Colonic mucosa (tissue), 4 donors: ENCODE measurements around the gene RALGAPA1. TPM values are rescaled to one million over a fixed set of nuclear protein-coding genes. Genes with fewer than 3 reads are reported as not detected.

Experiments
- DNase-seq: peaks from one replicate; pipeline ENCODE4 v3.0.0-alpha.2; 2020
- H3K27ac ChIP-seq: fragments of 200-600 bp; one replicate; pipeline ENCODE4 v1.8.0; 2021
- H3K27me3 ChIP-seq: fragments of 200-600 bp; one replicate; pipeline ENCODE4 v1.8.0; 2021
- H3K36me3 ChIP-seq: fragments of 200-600 bp; one replicate; pipeline ENCODE4 v1.8.0; 2021
- H3K4me1 ChIP-seq: fragments of 200-600 bp; one replicate; pipeline ENCODE4 v1.8.0; 2021; ENCODE audit warnings: mild to moderate bottlenecking
- H3K4me3 ChIP-seq: fragments of 200-600 bp; one replicate; pipeline ENCODE4 v1.8.0; 2021
- H3K9ac ChIP-seq, 2 donors: one replicate each; pipeline ENCODE4 v1.7.0; 2013; ENCODE audit warnings: control low read depth in 2 of 2, low read depth in 2 of 2, low read length in 2 of 2
- H3K9me3 ChIP-seq: fragments of 200-600 bp; one replicate; pipeline ENCODE4 v1.8.0; 2021
- CTCF ChIP-seq: fragments of 200-600 bp; IDR thresholded peaks from one replicate; pipeline ENCODE4 v1.8.0; 2022; ENCODE audit warnings: antibody characterized with exemption, mild to moderate bottlenecking
- intact Hi-C: fragments of 100-400 bp; cut with DNase I; formaldehyde crosslinking; loops from one replicate; pipeline ENCODE4 v1.14.1; 2022
- total RNA-seq, 2 donors: library from RNA; stranded (reverse); fragmentation: NEBNext Ultra II Directional in 1 of 2; extraction: Animal tissue kit (Norgen Biotek cat#: 25700) in 1 of 2; gene quantifications; one replicate each; pipeline ENCODE4 v1.2.1, GENCODE V29; 2021
- donor health status: healthy.
- donor health status: DM: no; HTN: no; CAD: no.
- donor health status: DM: no; HTN: no; CAD: no.

The RALGAPA1 gene
- total RNA-seq, 2 donors from 2014 or later = 68.4 to 69.8 TPM

GRCh38 chr14:35653045-35653444 lies 156.1 kb downstream of the RALGAPA1 start:
- no peak overlapping the region for H3K4me3 ChIP-seq
- no peaks in the 10 kb centered on the region for H3K4me1 ChIP-seq
- intact Hi-C loops = no loop called here
- no peak for DNase-seq
- no peak overlapping the region for H3K27ac ChIP-seq
- no peak for TF ChIP-seq CTCF
- no peak overlapping the region for H3K9ac ChIP-seq
- no peaks in the 10 kb centered on the region for H3K9me3 ChIP-seq
- no peaks in the 10 kb centered on the region for H3K27me3 ChIP-seq
- no peaks in the 10 kb centered on the region for H3K36me3 ChIP-seq

DNA sequence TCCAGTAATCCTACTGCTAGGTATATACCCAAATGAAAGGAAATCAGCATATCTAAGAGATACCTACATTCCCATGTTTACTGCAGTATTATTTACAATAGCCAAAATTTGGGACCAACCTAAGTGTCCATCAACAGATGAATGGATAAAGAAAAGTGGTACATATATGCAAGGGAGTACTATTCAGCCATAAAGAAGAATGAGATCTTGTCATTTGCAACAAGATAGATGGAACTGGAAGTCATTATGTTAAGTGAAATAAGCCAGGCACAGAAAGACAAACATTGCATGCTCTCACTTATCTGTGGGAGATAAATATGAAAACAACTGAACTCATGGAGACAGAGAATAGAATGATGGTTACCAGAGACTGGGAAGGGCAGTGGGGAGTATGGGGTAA lies 165.6 kb downstream of the RALGAPA1 start:
- intact Hi-C loops = no loop called here
- Histone ChIP-seq H3K36me3 (peaks cover 5% of the 10 kb centered on the region), H3K27ac (no peak overlapping the region), H3K9ac (no peak overlapping the region), H3K4me3 (no peak overlapping the region), H3K4me1 (no peaks in the 10 kb centered on the region), H3K27me3 (no peaks in the 10 kb centered on the region), H3K9me3 (no peaks in the 10 kb centered on the region)
- DNase-seq = no peak
- TF ChIP-seq CTCF = no peak

- Histone ChIP-seq H3K9me3 (no peaks in the 10 kb centered on the region), H3K4me1 (no peaks in the 10 kb centered on the region), H3K4me3 (no peak overlapping the region), H3K36me3 (no peaks in the 10 kb centered on the region), H3K9ac (no peak overlapping the region), H3K27ac (no peak overlapping the region), H3K27me3 (no peaks in the 10 kb centered on the region)
- TF ChIP-seq CTCF = no peak
- no peak for DNase-seq
- intact Hi-C loops = no loop called here
Measured at GRCh38 chr14:35637851-35638250, 171.2 kb downstream of the RALGAPA1 start.

DNA sequence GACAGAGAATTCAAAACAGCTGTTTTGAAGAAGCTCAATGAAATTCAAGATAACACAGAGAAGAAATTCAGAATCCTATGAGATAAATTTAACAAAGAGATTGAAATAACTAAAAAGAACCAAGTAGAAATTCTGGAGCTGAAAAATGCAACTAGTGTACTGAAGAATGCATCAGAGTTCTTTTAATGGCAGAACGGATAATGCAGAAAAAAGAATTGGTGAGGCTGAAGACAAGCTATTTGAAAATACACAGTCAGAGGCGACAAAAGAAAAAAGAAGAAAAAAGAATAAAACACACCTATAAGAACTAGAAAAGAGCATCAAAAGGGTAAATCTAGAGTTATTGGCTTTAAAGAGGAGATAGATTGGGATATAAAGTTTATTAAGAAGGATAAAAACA lies 171.8 kb downstream of the RALGAPA1 start:
- DNase-seq = no peak
- H3K36me3 ChIP-seq = no peaks in the 10 kb centered on the region
- H3K9ac ChIP-seq = no peak overlapping the region
- no peak overlapping the region for H3K27ac ChIP-seq
- H3K27me3 ChIP-seq = no peaks in the 10 kb centered on the region
- TF ChIP-seq CTCF = no peak
- no peaks in the 10 kb centered on the region for H3K9me3 ChIP-seq
- H3K4me1 ChIP-seq = no peaks in the 10 kb centered on the region
- intact Hi-C loops = no loop called here
- H3K4me3 ChIP-seq = no peak overlapping the region

- no peaks in the 10 kb centered on the region for H3K36me3 ChIP-seq
- intact Hi-C loops = no loop called here
- no peaks in the 10 kb centered on the region for H3K27me3 ChIP-seq
- no peaks in the 10 kb centered on the region for H3K4me1 ChIP-seq
- no peak for TF ChIP-seq CTCF
- DNase-seq = no peak
- H3K27ac ChIP-seq = no peak overlapping the region
- H3K9ac ChIP-seq = no peak overlapping the region
- no peaks in the 10 kb centered on the region for H3K9me3 ChIP-seq
- H3K4me3 ChIP-seq = no peak overlapping the region
Measured at GRCh38 chr14:35632676-35633075, 176.4 kb downstream of the RALGAPA1 start.

DNA sequence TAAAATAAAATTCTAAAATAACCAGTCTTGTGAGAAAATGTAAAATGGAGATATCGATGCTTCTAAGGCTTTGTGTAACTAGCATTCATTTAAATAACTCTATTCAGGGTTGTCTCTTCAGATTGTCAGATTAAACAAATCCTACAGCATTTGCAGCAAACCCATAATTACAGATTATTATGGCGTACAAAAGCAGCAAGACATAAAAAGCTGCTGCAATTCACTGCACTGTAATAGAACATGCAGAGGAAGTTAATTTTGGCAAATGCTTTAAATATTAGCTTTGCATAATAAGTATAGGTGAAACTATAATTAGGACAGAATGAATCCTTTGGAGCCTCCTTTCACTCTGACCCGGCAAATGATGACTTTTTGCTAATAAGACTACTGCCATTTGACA lies 176.8 kb downstream of the RALGAPA1 start:
- Histone ChIP-seq H3K27me3 (no peaks in the 10 kb centered on the region), H3K27ac (no peak overlapping the region), H3K36me3 (no peaks in the 10 kb centered on the region), H3K4me1 (no peaks in the 10 kb centered on the region), H3K4me3 (no peak overlapping the region), H3K9ac (no peak overlapping the region), H3K9me3 (no peaks in the 10 kb centered on the region)
- no peak for TF ChIP-seq CTCF
- DNase-seq = no peak
- intact Hi-C loops = no loop called here
